ENCODE measurements around the gene ARID5A. TPM values are rescaled to one million over a fixed set of nuclear protein-coding genes. Genes with fewer than 3 reads are reported as not detected.

The ARID5A gene
- total and polyA plus RNA-seq, 2 of the 13 experiments (the other 11 are each of a cell fraction or from before 2014, with no cell fraction given) = 6.0 to 9.5 TPM

- H3K27ac ChIP-seq (ENCODE audit: extremely low read length, insufficient read depth, low read length) = no peak overlapping the region
- no peak overlapping the region for H3K4me3 ChIP-seq (replicated peaks in 1 of 3; ENCODE audit: insufficient read depth in 1 of 3, low read depth in 2 of 3, low read length in 3 of 3)
- DNase-seq (ENCODE audit: low spot score) = no peak
- in situ Hi-C loops (cut with HindIII; ENCODE audit: extremely low pct_ligation_motif_present, low pct_unique_long_range_greater_than_20kb) (no loop called here), intact Hi-C loops (cut with micrococcal nuclease; ENCODE audit: unreplicated experiment) (no loop called here)
- no peaks in the 10 kb centered on the region for H3K79me2 ChIP-seq (ENCODE audit: insufficient read depth, low read length)
- FAIRE-seq = no peak
- H3K4me2 ChIP-seq (ENCODE audit: low read depth, low read length) = no peak overlapping the region
- no peak for ATAC-seq
- ChIA-PET POLR2A (no interaction called here), CTCF (ENCODE audit: low intra/inter-chr PET ratio, low total read pairs) (no interaction called here)
- H3K9me3 ChIP-seq (ENCODE audit: low read length) = no peaks in the 10 kb centered on the region
- H2AFZ ChIP-seq (ENCODE audit: low read length) = no peak overlapping the region
- no peaks in the 10 kb centered on the region for H3K4me1 ChIP-seq (ENCODE audit: insufficient read depth, low read length)
- H3K27me3 ChIP-seq (ENCODE audit: control insufficient read depth in 1 of 2, insufficient read depth in 2 of 2, low read length in 2 of 2) = peaks cover 0 to 6% of the 10 kb centered on the region in 2 experiments; a peak in 2 of 5 replicates
- no peaks in the 10 kb centered on the region for H4K20me1 ChIP-seq (ENCODE audit: insufficient read depth, low read length)
- H3K9ac ChIP-seq (ENCODE audit: insufficient read depth, low read depth, low read length) = no peak overlapping the region
- TF ChIP-seq ZNF558 (CRISPR knock-in tag; IDR thresholded peaks at IDR 0.05; ENCODE audit: borderline replicate concordance) (no peak), NCOA1 (CRISPR knock-in tag; IDR thresholded peaks at IDR 0.05) (no peak), SPEN (CRISPR knock-in tag; IDR thresholded peaks at IDR 0.05; ENCODE audit: low read depth) (no peak), MAFG (CRISPR knock-in tag; IDR thresholded peaks at IDR 0.05) (no peak), NCOA2 (CRISPR knock-in tag; IDR thresholded peaks at IDR 0.05) (no peak), GATAD2A (CRISPR knock-in tag; IDR thresholded peaks at IDR 0.05) (no peak), HNRNPLL (IDR thresholded peaks at IDR 0.05; ENCODE audit: low read depth, low read length, poor library complexity, severe bottlenecking) (no peak), MYNN (CRISPR knock-in tag; IDR thresholded peaks at IDR 0.05; ENCODE audit: low read depth) (no peak), ZNF788 (CRISPR knock-in tag; IDR thresholded peaks at IDR 0.05; ENCODE audit: borderline replicate concordance) (no peak)
- TF ChIP-seq, protein P1, sequence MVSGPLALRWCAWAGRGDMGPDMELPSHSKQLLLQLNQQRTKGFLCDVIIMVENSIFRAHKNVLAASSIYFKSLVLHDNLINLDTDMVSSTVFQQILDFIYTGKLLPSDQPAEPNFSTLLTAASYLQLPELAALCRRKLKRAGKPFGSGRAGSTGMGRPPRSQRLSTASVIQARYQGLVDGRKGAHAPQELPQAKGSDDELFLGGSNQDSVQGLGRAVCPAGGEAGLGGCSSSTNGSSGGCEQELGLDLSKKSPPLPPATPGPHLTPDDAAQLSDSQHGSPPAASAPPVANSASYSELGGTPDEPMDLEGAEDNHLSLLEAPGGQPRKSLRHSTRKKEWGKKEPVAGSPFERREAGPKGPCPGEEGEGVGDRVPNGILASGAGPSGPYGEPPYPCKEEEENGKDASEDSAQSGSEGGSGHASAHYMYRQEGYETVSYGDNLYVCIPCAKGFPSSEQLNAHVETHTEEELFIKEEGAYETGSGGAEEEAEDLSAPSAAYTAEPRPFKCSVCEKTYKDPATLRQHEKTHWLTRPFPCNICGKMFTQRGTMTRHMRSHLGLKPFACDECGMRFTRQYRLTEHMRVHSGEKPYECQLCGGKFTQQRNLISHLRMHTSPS (CRISPR knock-in tag; IDR thresholded peaks at IDR 0.05; ENCODE audit: low read depth) = no peak
- WGBS (ENCODE audit: low lambda C conversion rate) = 35% methylated on average over 1 of the region's 1 CpG
- BruUV-seq (replicated peaks) = no TSS peak
- no peaks in the 10 kb centered on the region for H3K36me3 ChIP-seq (replicated peaks in 1 of 2; ENCODE audit: control insufficient read depth in 1 of 2, insufficient read depth in 2 of 2, low read length in 2 of 2)
These were observed 44.6 kb upstream of the ARID5A start for GRCh38 chr2:96491860-96492497.
